T-helper 17 cell (primary cell): ENCODE data around the gene NEDD4L. TPM values are rescaled to one million over a fixed set of nuclear protein-coding genes. Genes with fewer than 3 reads are reported as not detected.

Experiments
- ATAC-seq: fragments of 150-1000 bp; cut with Tn5 transposase; 2 replicates; pipeline ENCODE4 v1.10.0; 2021; ENCODE audit warnings: mild to moderate bottlenecking, moderate library complexity
- DNase-seq, 3 donors: peaks; one replicate each; pipeline versions ENCODE4 v3.0.0 to v3.0.0-alpha.2; 2020 to 2021
- H3K9me3 ChIP-seq: one replicate; pipeline ENCODE4 v1.7.0; 2013; ENCODE audit warnings: low read length, mild to moderate bottlenecking; ENCODE audit not compliant: control insufficient read depth, poor library complexity, severe bottlenecking
- H3K27ac Mint-ChIP-seq: one replicate; pipeline ENCODE4 v1.8.0; 2022; ENCODE audit warnings: mild to moderate bottlenecking, moderate library complexity, mixed read lengths
- H3K27me3 Mint-ChIP-seq: one replicate; pipeline ENCODE4 v1.8.0; 2022; ENCODE audit warnings: mixed read lengths
- H3K36me3 Mint-ChIP-seq: one replicate; pipeline ENCODE4 v1.8.0; 2022; ENCODE audit warnings: low read depth, mixed read lengths
- H3K4me1 Mint-ChIP-seq: one replicate; pipeline ENCODE4 v1.8.0; 2022; ENCODE audit warnings: mild to moderate bottlenecking, mixed read lengths
- H3K4me3 Mint-ChIP-seq: one replicate; pipeline ENCODE4 v1.8.0; 2022; ENCODE audit warnings: mild to moderate bottlenecking, moderate library complexity, mixed read lengths
- total RNA-seq, 4 donors: library from RNA in 2 of 4; stranded (reverse) in 2 of 4; gene quantifications; one replicate each; pipeline ENCODE4 v1.2.3 and lab custom pipeline; 2022 to 2026

NEDD4L gene
- total RNA-seq, 2 donors from 2014 or later = 9.8 to 22.4 TPM

DNA sequence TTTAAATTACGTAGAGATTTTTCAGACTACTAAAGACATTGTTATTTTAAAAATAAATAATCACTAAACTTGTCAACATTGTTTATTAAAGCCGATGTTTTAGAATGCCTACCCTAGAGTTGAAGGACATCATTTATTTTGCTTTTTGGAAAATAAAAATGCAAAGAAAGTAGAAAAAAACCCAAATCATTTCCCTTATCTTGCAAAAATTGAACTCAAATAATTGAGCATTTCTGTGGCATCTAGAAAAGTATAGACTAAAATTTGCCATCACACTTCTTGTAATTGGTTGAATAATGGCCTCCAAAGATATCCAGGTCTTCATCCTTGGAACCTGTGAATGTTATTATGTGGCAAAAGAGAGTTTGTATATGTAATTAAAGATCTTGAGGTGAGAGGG, 9.7 kb upstream of the NEDD4L start:
- Mint-ChIP-seq H3K4me1 (no peaks in the 10 kb centered on the region), H3K27me3 (peaks cover 42% of the 10 kb centered on the region), H3K27ac (no peak overlapping the region), H3K4me3 (no peak overlapping the region), H3K36me3 (peaks cover 4% of the 10 kb centered on the region)
- DNase-seq (no peak), ATAC-seq (no peak)
- no peaks in the 10 kb centered on the region for H3K9me3 ChIP-seq

DNA sequence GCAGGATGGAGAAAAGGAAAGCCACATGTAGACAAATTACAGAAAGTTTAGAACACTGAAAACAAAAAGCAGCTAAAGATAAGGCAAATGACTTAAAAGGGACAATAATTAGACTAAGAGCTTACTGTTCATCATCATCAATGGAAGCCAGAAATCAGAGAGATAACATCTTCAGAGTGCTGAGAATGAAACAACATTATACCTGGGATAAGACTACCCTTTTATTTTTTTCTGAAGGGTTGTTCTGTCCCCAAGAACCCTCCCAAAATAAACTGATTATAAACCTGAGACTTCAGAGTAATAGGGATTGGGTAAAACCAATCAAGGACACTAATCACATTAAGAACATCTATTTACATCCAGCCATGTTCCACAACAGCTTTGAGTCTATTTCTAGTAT, 6.9 kb upstream of the NEDD4L start:
- Mint-ChIP-seq H3K27me3 (peaks cover 36% of the 10 kb centered on the region), H3K36me3 (peaks cover 4% of the 10 kb centered on the region), H3K4me3 (no peak overlapping the region), H3K4me1 (peaks cover 3% of the 10 kb centered on the region), H3K27ac (no peak overlapping the region)
- H3K9me3 ChIP-seq = no peaks in the 10 kb centered on the region
- no peak for DNase-seq
- ATAC-seq = no peak

DNA sequence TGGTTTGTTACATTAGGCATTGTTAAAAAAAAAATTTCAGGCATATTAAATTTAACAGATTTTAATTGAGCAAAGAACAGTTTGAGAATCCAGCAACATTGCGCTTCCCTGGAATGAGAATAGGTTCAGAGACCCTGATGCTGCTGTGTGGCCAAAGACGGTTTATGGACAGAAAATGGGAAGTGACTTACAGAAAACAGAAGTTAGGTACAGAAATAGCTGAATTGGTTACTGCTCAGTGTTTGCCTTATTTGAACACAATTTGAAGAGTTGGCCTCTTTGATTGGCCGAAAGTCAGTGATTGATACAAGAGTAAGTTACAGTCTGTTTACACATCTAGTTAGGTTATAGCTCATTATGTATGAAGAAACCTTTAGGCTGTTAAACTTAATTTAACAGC, 6.0 kb upstream of the NEDD4L start:
- ATAC-seq = no peak
- Mint-ChIP-seq H3K27ac (no peak overlapping the region), H3K36me3 (peaks cover 4% of the 10 kb centered on the region), H3K4me1 (peaks cover 5% of the 10 kb centered on the region), H3K27me3 (peaks cover 27% of the 10 kb centered on the region), H3K4me3 (no peak overlapping the region)
- no peak for DNase-seq
- H3K9me3 ChIP-seq = no peaks in the 10 kb centered on the region

DNA sequence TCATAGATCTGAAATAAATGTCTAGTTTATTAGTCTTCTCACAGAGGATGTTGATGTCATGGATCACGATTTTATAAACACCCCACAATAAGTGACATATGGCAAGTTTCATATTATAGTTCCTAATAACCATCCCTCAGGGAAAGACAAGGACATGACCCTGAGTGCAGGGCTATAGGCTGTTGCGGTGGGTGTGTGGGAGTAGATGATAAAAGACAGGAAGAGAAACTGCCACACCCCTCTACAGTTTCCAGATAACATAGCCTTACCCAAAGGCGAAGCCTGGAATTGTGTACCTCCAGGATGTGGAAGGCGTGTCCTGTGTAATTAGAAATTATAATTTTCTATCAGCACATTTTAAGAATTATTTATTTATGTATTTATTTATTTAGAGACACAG, 2.4 kb upstream of the NEDD4L start:
- Mint-ChIP-seq H3K36me3 (peaks cover 4% of the 10 kb centered on the region), H3K27me3 (peaks cover 30% of the 10 kb centered on the region), H3K4me1 (peaks cover 18% of the 10 kb centered on the region), H3K27ac (no peak overlapping the region), H3K4me3 (no peak overlapping the region)
- no peaks in the 10 kb centered on the region for H3K9me3 ChIP-seq
- ATAC-seq (no peak), DNase-seq (no peak)

DNA sequence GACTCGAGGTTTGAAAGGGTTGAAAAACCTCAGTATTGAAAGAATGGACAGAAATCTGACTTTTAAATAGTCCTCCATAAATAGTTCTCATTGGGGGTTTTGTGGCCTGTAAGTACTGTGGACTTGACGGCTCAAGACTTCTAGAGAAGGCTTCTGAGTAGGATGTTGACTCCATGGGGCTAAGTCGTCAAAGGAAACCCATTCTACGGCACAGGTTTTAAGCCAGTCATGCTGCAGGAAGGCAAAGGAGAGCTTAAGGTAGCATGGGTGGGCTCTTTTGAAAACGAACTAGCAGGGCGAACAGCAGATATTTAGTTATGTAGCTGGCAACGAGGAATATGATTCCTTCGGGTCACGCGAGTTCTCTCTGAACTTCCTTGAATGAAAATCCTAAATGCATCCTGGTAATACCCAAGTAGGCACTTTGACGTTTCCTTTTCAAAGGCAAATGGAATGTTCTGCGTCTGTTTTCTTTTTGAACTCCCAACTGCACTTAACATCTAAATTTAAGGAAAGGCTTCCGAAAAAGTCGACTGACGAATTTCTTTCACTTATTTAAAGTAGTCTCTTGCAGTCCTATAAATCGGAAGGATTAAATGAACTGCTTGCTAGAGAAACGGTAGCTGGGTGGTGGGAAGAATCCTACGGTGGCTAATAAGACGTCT, 1.1 kb upstream of the NEDD4L start:
- Mint-ChIP-seq H3K4me3 (peak overlapping the region; percentile 87), H3K27me3 (peaks cover 33% of the 10 kb centered on the region), H3K27ac (no peak overlapping the region), H3K4me1 (peaks cover 18% of the 10 kb centered on the region), H3K36me3 (peaks cover 4% of the 10 kb centered on the region)
- no peak for DNase-seq
- ATAC-seq = no peak
- H3K9me3 ChIP-seq = no peaks in the 10 kb centered on the region

DNA sequence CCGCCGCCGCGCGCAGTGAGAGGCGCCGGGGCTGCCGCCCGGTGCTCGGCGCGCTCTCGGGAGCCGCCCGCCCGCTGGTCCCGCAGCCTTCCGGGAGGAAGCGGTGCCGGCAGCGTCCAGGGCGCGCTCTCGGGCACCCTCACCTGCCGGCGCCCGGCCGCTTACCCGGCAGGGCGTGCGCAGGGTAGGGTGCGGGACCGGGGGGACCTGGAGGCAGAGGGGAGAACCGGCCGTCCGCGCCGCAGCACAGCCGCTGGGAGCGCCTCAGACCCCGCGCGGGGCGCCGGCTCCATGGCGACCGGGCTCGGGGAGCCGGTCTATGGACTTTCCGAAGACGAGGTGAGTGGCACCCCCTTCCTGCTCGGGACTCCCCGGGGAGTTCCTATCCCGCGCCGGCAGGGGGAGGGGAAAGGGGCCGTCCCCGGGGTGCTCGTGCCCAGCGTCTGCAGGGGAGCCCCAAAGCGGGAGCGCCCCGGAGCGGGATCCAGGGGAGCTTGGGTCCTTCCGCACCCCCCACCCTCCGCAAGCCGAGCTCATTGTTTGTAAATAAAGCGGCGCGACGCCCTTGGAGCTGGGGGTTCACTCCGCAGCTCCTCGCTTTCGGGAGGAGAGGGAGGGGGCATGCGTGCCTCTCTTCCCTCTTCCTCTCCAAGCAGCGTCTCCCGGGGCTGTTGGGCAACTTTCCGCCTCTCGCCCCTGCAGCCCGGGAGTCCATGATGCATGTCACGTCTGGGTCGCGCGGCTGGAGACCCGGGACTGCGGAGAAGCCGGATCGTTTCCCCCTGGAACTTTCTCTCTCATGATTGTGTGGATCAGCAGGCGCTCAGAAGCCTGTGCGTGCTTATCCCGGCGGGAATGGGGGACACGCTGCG, 580 bp downstream of the NEDD4L start:
- H3K36me3 Mint-ChIP-seq = peaks cover 3% of the 10 kb centered on the region
- H3K4me3 Mint-ChIP-seq = peak overlapping the region; percentile 91
- peaks cover 18% of the 10 kb centered on the region for H3K4me1 Mint-ChIP-seq
- DNase-seq (peak; percentile 33 to 52 (median 39)), ATAC-seq (peak; percentile 46)
- peaks cover 28% of the 10 kb centered on the region for H3K27me3 Mint-ChIP-seq
- H3K27ac Mint-ChIP-seq = peak overlapping the region; percentile 72
- H3K9me3 ChIP-seq = no peaks in the 10 kb centered on the region

DNA sequence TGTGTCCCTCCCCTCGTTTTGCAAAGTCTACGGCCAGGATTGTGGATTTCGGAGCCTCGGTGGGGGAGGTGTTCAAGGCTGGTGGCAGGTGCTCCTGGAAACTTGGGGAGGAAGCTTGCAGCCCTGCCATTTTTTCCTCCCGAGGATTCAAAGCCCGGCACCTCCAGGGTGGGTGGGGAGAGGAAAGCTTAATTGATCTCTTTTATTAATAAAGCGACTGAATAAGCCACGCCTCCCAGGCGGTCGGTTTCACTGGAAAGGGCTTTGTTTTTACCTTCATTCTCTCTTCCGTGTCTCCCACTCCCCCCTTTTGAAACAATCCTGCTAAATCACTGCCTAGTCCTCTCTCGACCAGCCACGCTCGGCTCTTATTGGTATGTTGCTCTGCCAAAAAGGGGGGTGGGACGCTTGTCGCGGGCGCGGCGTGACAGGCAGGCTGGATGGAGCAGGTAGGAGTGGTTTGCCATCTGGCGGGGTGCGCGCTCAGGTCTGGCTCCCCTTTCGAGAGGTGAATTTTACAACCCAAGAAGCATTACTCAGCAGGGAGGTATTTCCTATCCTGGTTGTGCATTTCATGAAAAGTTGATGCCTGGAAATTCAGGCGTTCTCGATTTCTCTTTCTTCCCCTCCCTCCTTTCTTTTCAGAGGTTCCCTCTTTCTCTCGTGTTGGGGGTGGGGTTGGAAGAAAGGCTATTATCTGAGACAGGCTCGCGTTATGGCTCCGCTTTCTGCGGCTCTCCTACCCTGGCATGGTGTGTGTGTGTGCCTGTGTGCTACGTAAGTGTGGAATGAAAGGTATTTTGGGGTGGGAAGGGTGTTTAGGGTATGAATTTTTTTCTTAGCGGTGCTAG, 1.4 kb downstream of the NEDD4L start:
- ATAC-seq (no peak), DNase-seq (peak in 2 of 3 donors; percentile 14 to 31)
- peaks cover 3% of the 10 kb centered on the region for H3K36me3 Mint-ChIP-seq
- H3K27ac Mint-ChIP-seq = peak overlapping the region; percentile 72
- H3K9me3 ChIP-seq = no peaks in the 10 kb centered on the region
- peak overlapping the region; percentile 91 for H3K4me3 Mint-ChIP-seq
- H3K4me1 Mint-ChIP-seq = peaks cover 18% of the 10 kb centered on the region
- peaks cover 28% of the 10 kb centered on the region for H3K27me3 Mint-ChIP-seq

DNA sequence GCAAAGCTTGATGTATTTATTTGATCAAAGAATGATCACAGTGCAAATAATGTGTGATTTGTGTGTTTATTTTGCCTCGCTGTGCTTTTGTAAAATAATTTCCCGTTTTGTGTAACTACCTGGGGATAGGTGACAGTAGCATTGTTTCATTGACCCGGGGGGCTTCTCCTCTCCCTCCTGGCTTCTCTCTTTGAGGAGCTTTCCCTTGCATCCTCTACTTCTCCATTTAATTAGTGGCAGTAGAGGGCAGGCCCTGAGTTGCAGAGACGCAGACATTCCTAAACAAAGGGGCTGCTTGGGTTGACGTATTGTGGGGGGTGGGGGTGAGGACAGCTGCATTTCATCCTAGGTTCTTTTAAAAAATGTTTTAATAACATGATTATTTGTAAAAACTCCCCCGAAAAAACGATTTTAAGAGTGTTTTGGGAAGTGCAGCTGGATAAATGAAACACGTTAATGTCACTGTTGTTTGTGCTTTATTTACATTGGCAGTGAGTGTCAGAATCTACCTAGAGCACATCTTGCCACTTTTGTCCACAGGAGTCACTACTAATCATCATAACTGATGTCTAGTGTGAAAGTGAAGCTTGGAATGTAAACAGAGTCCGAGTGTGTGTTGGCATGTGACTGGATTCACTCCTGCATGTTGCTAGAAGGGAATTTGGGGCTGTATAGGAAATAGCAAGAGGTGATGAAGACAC, 2.2 kb downstream of the NEDD4L start:
- ATAC-seq (no peak), DNase-seq (no peak)
- no peak overlapping the region for H3K27ac Mint-ChIP-seq
- H3K9me3 ChIP-seq = no peaks in the 10 kb centered on the region
- peaks cover 3% of the 10 kb centered on the region for H3K36me3 Mint-ChIP-seq
- peaks cover 18% of the 10 kb centered on the region for H3K4me1 Mint-ChIP-seq
- peaks cover 28% of the 10 kb centered on the region for H3K27me3 Mint-ChIP-seq
- peak overlapping the region; percentile 91 for H3K4me3 Mint-ChIP-seq

DNA sequence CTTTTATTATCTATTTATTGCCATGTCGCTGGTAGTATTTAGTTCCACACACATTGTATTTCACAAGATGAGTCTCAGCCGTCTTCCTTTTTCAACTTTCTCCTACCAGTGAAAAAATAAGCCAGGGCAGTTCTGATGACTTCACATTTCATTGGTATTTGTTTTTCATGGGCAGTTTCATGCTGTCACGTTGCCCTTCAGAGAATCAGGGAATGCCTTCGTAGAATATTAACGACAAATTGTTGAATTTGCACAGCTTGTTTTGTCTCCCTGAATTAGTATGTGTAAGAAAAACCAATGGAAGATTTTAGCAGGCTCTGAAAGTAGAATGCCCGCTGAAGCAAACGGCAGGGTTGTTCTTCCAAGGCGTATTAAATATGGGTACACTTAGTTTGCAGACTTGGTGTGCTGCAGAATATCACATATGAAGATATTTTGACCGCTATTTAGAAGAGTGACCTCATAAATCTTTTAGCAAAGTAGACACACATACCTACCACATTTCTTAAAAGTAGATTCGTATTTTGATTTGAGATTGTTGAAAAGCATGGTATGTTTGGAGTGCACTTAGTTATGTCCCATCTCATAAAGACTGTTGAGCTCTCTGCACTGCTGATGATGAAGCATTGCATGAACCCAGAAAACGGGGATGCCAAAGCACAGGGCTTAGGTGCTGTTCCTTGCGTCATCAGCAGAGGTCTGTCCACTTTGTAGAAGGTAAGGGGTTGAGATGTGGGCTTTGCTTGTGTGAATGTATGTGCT, 2.9 kb downstream of the NEDD4L start:
- H3K9me3 ChIP-seq = no peaks in the 10 kb centered on the region
- H3K4me3 Mint-ChIP-seq = no peak overlapping the region
- peaks cover 17% of the 10 kb centered on the region for H3K4me1 Mint-ChIP-seq
- DNase-seq (no peak), ATAC-seq (no peak)
- peaks cover 28% of the 10 kb centered on the region for H3K27me3 Mint-ChIP-seq
- peaks cover 3% of the 10 kb centered on the region for H3K36me3 Mint-ChIP-seq
- no peak overlapping the region for H3K27ac Mint-ChIP-seq

DNA sequence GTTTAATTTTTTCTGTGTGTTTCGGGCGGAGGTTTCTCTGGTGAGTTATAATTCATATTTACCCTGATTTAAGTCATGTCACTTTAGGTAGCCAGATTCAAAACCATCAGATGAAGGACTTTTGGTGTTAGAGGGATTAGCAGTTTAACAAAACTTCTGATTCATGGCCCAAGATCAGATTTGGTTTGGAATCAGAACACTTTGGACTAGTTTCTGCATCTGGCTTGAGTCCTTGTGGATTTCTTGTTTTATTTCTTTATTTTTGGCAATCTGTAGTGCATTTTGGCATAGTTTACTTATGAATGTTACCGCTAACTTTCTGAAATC, 3.5 kb downstream of the NEDD4L start:
- H3K4me1 Mint-ChIP-seq = peaks cover 15% of the 10 kb centered on the region
- no peak for ATAC-seq

DNA sequence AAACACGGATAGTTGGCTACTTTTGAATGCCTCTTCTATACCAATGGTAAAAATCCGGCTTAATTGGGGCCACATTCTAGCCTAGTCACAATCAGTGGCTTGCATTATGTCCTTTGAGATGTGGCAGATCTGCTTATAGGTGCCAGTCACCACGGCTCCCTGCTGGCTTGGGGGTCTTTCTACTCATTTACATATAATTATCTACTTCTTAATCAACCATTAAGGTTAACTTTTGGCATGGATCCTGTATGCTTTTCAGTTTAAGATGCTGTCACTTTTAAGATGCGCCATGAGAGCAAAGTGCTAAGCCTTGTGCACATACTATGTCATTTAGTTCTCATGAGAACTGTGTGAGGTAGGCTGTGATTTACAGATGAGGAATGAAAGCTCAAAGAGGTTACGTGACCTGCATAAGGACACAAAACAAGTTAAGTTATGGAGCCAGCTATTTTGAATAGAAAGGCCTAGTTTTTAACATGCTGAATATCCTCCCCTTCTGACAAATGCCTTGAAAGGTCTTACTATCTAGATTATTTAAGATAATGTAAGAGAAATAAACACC, 4.1 kb downstream of the NEDD4L start:
- H3K4me1 Mint-ChIP-seq = peaks cover 15% of the 10 kb centered on the region
- no peak overlapping the region for H3K27ac Mint-ChIP-seq
- H3K27me3 Mint-ChIP-seq = peaks cover 28% of the 10 kb centered on the region
- no peaks in the 10 kb centered on the region for H3K9me3 ChIP-seq
- no peak overlapping the region for H3K4me3 Mint-ChIP-seq
- peaks cover 3% of the 10 kb centered on the region for H3K36me3 Mint-ChIP-seq
- no peak for ATAC-seq
- no peak for DNase-seq

More for the DNA sequence above, 3.5 kb downstream of the NEDD4L start:
- H3K36me3 Mint-ChIP-seq = peaks cover 3% of the 10 kb centered on the region
- no peak overlapping the region for H3K27ac Mint-ChIP-seq
- no peaks in the 10 kb centered on the region for H3K9me3 ChIP-seq
- DNase-seq = no peak
- H3K27me3 Mint-ChIP-seq = peaks cover 28% of the 10 kb centered on the region
- H3K4me3 Mint-ChIP-seq = no peak overlapping the region
